Stimulated activated effector memory CD8-positive, alpha-beta T cell treated with anti-CD3 and anti-CD28 coated beads, Interleukin-12 subunit alpha, Interleukin-12 subunit beta, amount 100 ng/mL, for 72 hours (primary cell): ENCODE data around the gene PGLYRP2.

Experiments
- ATAC-seq: fragments of 150-1000 bp; cut with Tn5 transposase; 2 replicates; pipeline ENCODE4 v1.10.0; 2021
- DNase-seq, 2 donors: peaks; one replicate each; pipeline ENCODE4 v3.0.0; 2021 to 2022; ENCODE audit warnings: low spot score in 2 of 2
- H3K27ac Mint-ChIP-seq: one replicate; pipeline ENCODE4 v1.8.0; 2022; ENCODE audit warnings: mild to moderate bottlenecking, mixed read lengths
- H3K36me3 Mint-ChIP-seq: one replicate; pipeline ENCODE4 v1.8.0; 2022; ENCODE audit warnings: mild to moderate bottlenecking, mixed read lengths
- H3K4me1 Mint-ChIP-seq: one replicate; pipeline ENCODE4 v1.8.0; 2022; ENCODE audit warnings: mixed read lengths
- H3K4me3 Mint-ChIP-seq: one replicate; pipeline ENCODE4 v1.8.0; 2022; ENCODE audit warnings: mild to moderate bottlenecking, mixed read lengths
- H3K9me3 Mint-ChIP-seq: one replicate; pipeline ENCODE4 v1.8.0; 2022; ENCODE audit warnings: mixed read lengths

The PGLYRP2 gene

DNA sequence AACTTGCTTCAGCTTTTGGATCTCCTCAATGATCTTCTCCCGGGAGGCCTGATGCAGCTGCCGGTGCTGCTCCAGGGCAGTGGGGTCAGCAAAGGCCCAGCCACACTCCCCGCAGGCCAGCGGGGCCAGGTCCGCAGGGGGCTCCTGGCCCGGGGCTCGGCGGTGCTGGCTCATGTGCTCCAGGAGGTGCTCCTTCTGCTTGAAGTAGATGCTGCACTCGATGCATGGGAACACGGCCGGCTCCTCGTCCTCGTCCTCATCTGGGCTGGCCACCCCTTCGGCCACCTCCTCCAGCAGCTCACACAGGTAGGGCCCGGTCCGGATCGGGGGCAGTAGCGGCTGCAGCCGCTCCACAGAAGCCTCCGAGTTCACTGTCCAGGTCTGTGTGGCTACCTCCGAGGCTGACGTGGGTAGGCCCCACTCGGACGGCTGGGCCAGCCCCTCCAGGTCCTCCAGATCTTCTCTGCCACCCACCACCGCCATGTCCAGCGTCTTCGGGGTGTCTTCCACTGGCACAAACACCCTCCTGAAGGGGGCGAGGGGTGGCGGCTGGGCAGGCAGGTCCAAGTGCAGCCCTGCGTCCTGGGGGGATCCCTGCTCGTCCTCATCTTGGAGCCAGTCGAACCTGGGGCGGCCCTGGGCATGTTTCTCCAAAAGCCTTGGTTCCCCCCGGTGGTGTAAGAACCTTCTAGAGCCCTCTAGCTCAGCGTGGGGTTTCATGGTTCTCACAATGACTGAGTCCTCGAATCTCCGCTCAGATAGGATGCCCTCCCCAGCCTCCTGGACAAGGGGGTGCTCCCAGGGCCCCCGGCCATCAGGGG, 39.3 kb downstream of the PGLYRP2 start:
- peaks cover 7% of the 10 kb centered on the region for H3K4me1 Mint-ChIP-seq

GRCh38 chr19:15439078-15439799, 40.1 kb downstream of the PGLYRP2 start:
- no peak overlapping the region for H3K27ac Mint-ChIP-seq
- H3K4me3 Mint-ChIP-seq = no peak overlapping the region
- H3K4me1 Mint-ChIP-seq = peaks cover 7% of the 10 kb centered on the region
- H3K9me3 Mint-ChIP-seq = no peaks in the 10 kb centered on the region
- no peaks in the 10 kb centered on the region for H3K36me3 Mint-ChIP-seq
- ATAC-seq = no peak
- DNase-seq = no peak

More for the DNA sequence above, 39.3 kb downstream of the PGLYRP2 start:
- no peak for DNase-seq
- H3K4me3 Mint-ChIP-seq = no peak overlapping the region
- ATAC-seq = no peak
- no peak overlapping the region for H3K27ac Mint-ChIP-seq
- H3K36me3 Mint-ChIP-seq = no peaks in the 10 kb centered on the region
- H3K9me3 Mint-ChIP-seq = no peaks in the 10 kb centered on the region

- ATAC-seq = no peak
- Mint-ChIP-seq H3K9me3 (no peaks in the 10 kb centered on the region), H3K4me1 (peaks cover 8% of the 10 kb centered on the region), H3K4me3 (no peak overlapping the region), H3K27ac (no peak overlapping the region), H3K36me3 (no peaks in the 10 kb centered on the region)
- no peak for DNase-seq
Observed at GRCh38 chr19:15438577-15438976, 40.7 kb downstream of the PGLYRP2 start.

- ATAC-seq = no peak
- Mint-ChIP-seq H3K4me3 (no peak overlapping the region), H3K4me1 (peaks cover 13% of the 10 kb centered on the region), H3K36me3 (peaks cover 3% of the 10 kb centered on the region), H3K9me3 (no peaks in the 10 kb centered on the region), H3K27ac (peak overlapping the region; percentile 63)
- no peak for DNase-seq
Observed at GRCh38 chr19:15438124-15438496, 41.2 kb downstream of the PGLYRP2 start.

- peaks cover 16% of the 10 kb centered on the region for H3K4me1 Mint-ChIP-seq
- H3K36me3 Mint-ChIP-seq = peaks cover 7% of the 10 kb centered on the region
- ATAC-seq (no peak), DNase-seq (no peak)
- H3K9me3 Mint-ChIP-seq = no peaks in the 10 kb centered on the region
- peak overlapping the region; percentile 63 for H3K27ac Mint-ChIP-seq
- no peak overlapping the region for H3K4me3 Mint-ChIP-seq
Observed at GRCh38 chr19:15437355-15438123, 41.8 kb downstream of the PGLYRP2 start.

GRCh38 chr19:15436826-15437110, 42.5 kb downstream of the PGLYRP2 start:
- H3K9me3 Mint-ChIP-seq = no peaks in the 10 kb centered on the region
- H3K27ac Mint-ChIP-seq = peak overlapping the region; percentile 82
- peaks cover 12% of the 10 kb centered on the region for H3K36me3 Mint-ChIP-seq
- peaks cover 19% of the 10 kb centered on the region for H3K4me1 Mint-ChIP-seq
- DNase-seq (no peak), ATAC-seq (no peak)
- H3K4me3 Mint-ChIP-seq = no peak overlapping the region

DNA sequence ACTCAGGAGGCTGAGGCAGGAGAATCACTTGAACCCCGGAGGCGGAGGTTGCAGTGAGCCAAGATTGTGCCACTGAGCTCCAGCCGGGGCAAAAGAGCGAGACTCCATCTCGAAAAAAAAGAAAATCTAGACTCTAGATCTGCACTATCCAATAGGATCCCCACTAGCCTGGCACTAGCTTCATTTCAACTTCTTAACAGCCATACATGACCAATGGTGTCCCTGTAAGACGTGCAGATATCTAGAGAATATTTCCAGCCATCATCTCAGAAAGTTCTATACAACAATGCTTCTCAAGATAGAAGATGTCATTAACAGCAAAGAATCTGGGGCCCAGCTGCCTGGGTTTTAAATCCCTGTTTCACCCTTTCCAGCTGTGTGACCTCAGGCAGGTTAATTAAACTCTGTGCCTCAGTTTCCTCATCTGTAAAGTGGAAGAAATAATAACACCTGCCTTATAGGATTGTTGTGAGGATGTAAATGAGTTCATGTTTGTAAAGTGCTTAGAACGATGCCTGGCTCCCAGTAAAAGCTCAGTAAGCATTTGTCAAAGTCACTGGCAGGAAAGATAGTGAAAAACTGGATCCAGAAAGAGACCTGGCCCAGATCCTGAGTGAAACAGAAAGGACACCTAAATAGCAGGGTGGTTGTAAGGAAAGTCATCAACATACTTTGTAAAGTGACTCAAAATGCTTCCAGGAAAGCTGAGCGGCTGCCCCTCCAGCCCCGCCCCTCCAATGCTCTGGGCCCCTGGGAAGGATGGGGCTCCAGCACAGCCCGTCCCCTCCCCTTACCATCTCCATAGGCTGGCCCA, 43.1 kb downstream of the PGLYRP2 start:
- peaks cover 24% of the 10 kb centered on the region for H3K4me1 Mint-ChIP-seq
- H3K27ac Mint-ChIP-seq = peak overlapping the region; percentile 82
- H3K4me3 Mint-ChIP-seq = no peak overlapping the region

GRCh38 chr19:15433519-15434069, 45.7 kb downstream of the PGLYRP2 start:
- Mint-ChIP-seq H3K4me1 (peaks cover 36% of the 10 kb centered on the region), H3K9me3 (no peaks in the 10 kb centered on the region), H3K4me3 (peak overlapping the region; percentile 96), H3K36me3 (peaks cover 26% of the 10 kb centered on the region), H3K27ac (peak overlapping the region; percentile 98)
- no peak for DNase-seq
- no peak for ATAC-seq

More for the DNA sequence above, 43.1 kb downstream of the PGLYRP2 start:
- ATAC-seq = no peak
- H3K36me3 Mint-ChIP-seq = peaks cover 17% of the 10 kb centered on the region
- DNase-seq = no peak
- no peaks in the 10 kb centered on the region for H3K9me3 Mint-ChIP-seq

DNA sequence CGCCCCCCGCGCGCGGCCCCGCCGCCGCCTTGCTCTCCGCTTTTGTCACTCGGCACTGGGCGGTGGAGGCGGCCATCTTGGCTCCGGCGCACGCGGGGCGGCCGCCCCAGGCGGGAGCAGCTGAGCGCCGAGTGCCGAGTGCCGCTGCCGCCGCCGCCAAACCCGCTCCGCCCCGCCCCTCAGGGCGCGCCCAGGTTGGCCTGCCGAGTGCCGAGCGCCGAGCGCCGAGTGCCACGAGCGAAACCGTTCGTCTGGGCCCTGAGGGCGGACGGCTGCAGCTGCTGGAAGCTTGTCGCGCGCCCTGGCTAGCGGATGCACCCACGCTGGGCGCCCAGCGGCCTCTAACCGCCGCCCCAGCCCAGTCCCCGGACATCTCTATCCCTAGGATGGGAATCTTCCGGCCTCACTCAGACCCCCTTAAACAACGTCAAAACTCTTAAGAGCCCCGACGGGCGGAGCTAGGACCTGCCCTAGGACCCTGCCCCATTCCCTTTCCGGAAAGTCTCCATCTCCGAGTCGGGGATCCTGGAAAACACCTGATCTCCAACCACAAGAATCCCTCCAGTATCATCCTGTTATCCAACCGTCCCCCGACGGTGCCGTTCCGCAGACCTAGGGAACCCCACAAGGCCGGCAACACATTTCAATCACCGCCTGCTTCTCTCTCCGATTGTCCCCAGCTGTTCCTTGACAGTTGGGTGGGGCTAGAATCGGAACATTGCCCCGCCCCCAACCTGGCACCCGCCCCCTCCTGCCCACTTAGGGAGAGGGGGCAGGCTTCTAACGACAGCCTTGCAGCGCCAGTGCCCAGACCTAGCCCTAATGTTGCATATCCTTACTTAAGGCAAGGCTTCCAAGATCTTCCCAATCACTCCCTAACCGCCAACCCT, 46.4 kb downstream of the PGLYRP2 start:
- DNase-seq (peak; percentile 88 to 93), ATAC-seq (peak; percentile 92)
- Mint-ChIP-seq H3K4me1 (peaks cover 36% of the 10 kb centered on the region), H3K9me3 (no peaks in the 10 kb centered on the region), H3K36me3 (peaks cover 26% of the 10 kb centered on the region), H3K4me3 (peak overlapping the region; percentile 96), H3K27ac (peak overlapping the region; percentile 98)

GRCh38 chr19:15432018-15432494, 47.2 kb downstream of the PGLYRP2 start:
- H3K4me3 Mint-ChIP-seq = peak overlapping the region; percentile 96
- H3K36me3 Mint-ChIP-seq = peaks cover 31% of the 10 kb centered on the region
- H3K27ac Mint-ChIP-seq = peak overlapping the region; percentile 98
- H3K4me1 Mint-ChIP-seq = peaks cover 42% of the 10 kb centered on the region
- DNase-seq (peak in 1 of 2 donors; percentile 66), ATAC-seq (peak; percentile 14)
- H3K9me3 Mint-ChIP-seq = no peaks in the 10 kb centered on the region

GRCh38 chr19:15431396-15432017, 47.8 kb downstream of the PGLYRP2 start:
- H3K4me1 Mint-ChIP-seq = peaks cover 41% of the 10 kb centered on the region
- peak overlapping the region; percentile 98 for H3K27ac Mint-ChIP-seq
- peaks cover 37% of the 10 kb centered on the region for H3K36me3 Mint-ChIP-seq
- H3K4me3 Mint-ChIP-seq = peak overlapping the region; percentile 96
- no peak for ATAC-seq
- no peak for DNase-seq
- no peaks in the 10 kb centered on the region for H3K9me3 Mint-ChIP-seq

- Mint-ChIP-seq H3K4me3 (peak overlapping the region; percentile 96), H3K4me1 (peaks cover 40% of the 10 kb centered on the region), H3K9me3 (no peaks in the 10 kb centered on the region), H3K27ac (peak overlapping the region; percentile 98), H3K36me3 (peaks cover 46% of the 10 kb centered on the region)
- DNase-seq (no peak), ATAC-seq (no peak)
Observed at GRCh38 chr19:15430526-15431120, 48.7 kb downstream of the PGLYRP2 start.

GRCh38 chr19:15429825-15430467, 49.4 kb downstream of the PGLYRP2 start:
- no peaks in the 10 kb centered on the region for H3K9me3 Mint-ChIP-seq
- H3K4me3 Mint-ChIP-seq = peak overlapping the region; percentile 96
- no peak for DNase-seq
- peaks cover 53% of the 10 kb centered on the region for H3K36me3 Mint-ChIP-seq
- ATAC-seq = no peak
- peak overlapping the region; percentile 98 for H3K27ac Mint-ChIP-seq
- peaks cover 40% of the 10 kb centered on the region for H3K4me1 Mint-ChIP-seq
